HG03378 (cell line): Measurements from ENCODE around the gene CNTNAP2.

ENCODE experiments used
- ATAC-seq: cut with Tn5 transposase; IDR thresholded peaks from one replicate; pipeline ENCODE4 v1.9.1; 2021; ENCODE audit warnings: mild to moderate bottlenecking, moderate library complexity; ENCODE audit not compliant: unreplicated experiment

CNTNAP2 gene

DNA sequence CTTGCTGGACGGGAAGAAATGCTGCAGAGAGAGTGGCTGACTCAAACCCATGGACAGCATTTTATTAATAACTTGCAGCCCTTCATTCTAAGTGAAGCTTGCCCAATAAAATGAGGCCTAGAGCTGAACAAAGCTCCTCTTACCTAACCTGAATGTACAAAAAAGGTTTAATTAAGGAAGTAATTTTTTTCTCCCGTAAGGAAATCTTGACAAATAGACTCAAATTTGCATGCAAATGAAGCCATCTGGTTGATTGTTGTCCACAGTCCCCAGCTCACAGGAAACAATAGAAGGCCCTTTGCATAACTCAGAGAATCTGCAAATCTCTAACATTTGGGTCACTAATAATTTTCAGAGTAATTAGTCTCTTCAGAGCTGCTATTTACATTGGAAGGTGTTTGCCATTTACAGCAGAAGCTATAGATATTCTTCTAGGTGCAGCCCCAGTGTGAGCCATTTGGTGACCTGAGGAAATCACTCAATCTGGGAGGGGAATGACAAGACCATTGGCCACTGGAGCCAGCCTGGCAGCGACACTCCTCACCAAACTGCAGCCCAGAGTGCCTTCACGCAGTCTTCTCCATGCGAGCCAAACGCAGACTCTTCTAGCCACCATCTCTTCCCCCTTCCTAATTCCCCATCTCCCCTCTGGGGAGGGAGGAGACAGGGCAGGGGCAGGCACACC, 1991.0 kb downstream of the CNTNAP2 start:
- ATAC-seq: no peak

DNA sequence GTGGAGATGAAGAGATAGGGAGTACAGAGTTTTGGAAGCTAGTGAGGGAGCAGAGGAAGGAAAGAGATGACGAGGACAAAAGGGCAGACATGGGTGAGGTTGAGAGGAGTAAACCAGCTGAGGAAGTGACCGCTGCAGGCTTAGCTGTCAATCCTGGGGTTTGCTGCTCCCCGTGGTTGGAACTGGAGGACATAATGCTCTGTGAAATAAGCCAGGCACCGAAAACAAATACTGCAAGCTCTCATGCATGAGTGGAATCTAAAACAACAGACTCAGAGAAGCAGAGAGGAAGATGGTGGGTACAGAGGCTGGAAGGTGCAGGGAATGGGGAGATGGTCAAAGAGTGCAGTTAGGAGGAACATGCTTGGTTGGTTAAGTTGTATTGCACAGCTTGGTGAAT, 1991.8 kb downstream of the CNTNAP2 start:
- ATAC-seq: no peak

- ATAC-seq: no peak
These were observed 1993.7 kb downstream of the CNTNAP2 start for GRCh38 chr7:148110097-148110868.

DNA sequence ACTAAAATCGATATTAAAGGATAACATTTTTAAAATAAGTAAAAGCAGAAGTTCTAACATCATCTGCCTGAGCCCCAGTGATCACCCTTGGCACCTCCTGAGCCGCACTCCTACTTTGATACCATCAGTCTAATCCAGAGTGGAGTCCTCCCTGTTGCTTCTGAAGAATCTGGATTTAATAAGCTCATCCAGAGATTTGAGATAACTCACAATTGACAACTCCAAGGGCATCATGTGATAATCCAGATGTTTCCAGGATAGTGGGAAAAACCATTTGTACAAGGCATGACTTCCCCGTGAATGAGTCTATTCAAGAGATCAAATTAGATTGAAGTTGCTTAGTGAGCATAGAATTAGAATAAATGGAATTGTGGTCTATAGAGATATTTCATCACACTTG, 1998.2 kb downstream of the CNTNAP2 start:
- no peak for ATAC-seq

- no peak for ATAC-seq
These were observed 1998.7 kb downstream of the CNTNAP2 start for GRCh38 chr7:148115308-148115707.

DNA sequence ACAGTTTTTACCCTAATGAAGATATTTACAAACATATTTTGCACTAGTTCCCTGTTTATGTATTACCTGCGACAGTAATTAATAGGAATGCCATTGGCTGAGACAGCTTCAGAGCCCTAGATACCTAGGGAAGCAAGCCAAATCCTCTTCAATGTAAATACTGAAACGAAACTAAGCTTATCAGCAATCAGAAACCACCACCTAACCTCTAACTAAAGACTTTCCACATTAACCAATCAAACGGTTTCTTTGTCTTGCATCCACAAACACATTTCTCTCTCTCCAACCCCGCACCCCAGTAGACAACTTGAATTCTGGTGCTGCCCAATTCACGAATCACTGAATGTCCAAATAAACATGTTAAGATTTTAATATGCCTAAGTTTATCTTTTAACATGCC, 1999.6 kb downstream of the CNTNAP2 start:
- ATAC-seq: no peak

- no peak for ATAC-seq
These were observed 2000.3 kb downstream of the CNTNAP2 start for GRCh38 chr7:148116829-148117403.

DNA sequence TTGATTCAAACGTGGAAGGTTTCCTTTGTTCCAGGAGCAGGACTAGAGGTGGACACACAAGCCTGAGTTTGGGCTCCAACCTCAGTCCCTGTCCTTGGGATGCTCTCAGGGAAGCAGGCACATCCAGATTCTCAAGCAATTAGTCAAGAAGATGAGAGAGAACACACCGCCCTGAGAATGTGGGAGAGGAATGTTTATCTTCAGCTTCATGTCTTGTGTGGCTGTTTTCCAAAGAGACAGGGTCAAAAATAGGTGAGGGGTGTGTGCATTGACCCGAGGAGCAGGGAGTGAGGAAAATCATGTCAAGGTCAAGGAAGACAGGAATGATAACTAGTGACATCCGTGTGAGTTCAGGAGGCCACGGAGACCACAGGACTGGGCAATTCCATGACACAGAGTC, 2001.8 kb downstream of the CNTNAP2 start:
- no peak for ATAC-seq

- no peak for ATAC-seq
These were observed 2004.8 kb downstream of the CNTNAP2 start for GRCh38 chr7:148121401-148121800.

DNA sequence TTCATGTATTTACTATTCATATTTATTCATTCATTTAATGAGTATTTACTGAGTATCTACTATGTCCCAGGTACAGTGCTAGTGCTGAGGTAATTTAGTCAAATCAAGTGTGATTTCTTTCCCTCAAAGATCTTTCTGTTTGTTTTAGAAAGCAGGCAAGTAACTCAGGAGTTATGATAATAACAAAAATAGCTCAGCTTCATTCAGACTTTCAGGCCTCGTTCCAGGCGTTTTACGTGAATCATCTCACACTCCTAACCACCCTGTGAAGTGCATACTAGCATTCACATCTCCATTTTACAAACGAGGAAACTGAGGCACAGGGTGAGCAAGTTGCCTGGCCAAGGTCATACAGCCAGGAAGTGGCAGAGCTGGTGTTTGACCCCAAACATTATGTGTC, 2005.2 kb downstream of the CNTNAP2 start:
- no peak for ATAC-seq

DNA sequence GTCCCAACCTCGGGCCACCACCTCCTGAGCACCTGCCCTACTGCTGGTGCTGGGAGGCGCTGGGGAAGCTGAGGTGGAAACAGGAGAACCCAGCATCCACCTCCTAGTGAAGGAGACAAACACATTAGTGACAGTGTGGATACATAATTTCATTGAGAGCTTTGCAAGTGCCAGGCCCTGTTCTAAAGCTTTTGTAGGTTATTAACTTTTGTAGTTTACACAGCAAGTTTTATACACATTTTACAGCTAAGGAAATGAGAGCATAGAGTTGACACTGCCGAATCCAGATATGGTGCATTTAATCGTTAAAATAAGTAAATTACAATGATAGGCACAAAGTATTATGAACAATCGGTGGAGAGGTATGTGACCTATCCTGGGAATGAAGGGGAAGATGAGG, 2007.9 kb downstream of the CNTNAP2 start:
- no peak for ATAC-seq

- ATAC-seq: no peak
These were observed 2010.8 kb downstream of the CNTNAP2 start for GRCh38 chr7:148127374-148127773.

- no peak for ATAC-seq
These were observed 2012.4 kb downstream of the CNTNAP2 start for GRCh38 chr7:148129023-148129422.

GRCh38 chr7:148135116-148135515, 2018.5 kb downstream of the CNTNAP2 start:
- no peak for ATAC-seq

DNA sequence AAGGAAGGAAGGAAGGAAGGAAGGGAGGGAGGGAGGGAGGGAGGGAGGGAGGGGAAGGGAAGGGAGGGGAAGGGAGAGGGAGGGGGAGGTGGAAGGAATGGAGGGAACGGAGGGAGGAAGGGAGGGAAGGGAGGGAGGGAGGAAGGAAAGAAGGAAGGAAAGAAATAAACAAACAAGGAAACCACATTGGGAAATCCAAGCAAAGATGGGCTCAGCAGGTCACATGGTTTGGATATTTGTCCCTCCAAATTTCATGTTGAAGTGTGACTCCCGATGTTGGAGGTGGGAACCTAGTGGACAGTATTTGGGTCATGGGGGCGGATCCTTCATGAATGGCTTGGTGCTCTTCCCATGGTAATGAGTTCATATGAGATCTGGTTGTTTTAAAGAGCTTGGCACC, 2019.4 kb downstream of the CNTNAP2 start:
- no peak for ATAC-seq

DNA sequence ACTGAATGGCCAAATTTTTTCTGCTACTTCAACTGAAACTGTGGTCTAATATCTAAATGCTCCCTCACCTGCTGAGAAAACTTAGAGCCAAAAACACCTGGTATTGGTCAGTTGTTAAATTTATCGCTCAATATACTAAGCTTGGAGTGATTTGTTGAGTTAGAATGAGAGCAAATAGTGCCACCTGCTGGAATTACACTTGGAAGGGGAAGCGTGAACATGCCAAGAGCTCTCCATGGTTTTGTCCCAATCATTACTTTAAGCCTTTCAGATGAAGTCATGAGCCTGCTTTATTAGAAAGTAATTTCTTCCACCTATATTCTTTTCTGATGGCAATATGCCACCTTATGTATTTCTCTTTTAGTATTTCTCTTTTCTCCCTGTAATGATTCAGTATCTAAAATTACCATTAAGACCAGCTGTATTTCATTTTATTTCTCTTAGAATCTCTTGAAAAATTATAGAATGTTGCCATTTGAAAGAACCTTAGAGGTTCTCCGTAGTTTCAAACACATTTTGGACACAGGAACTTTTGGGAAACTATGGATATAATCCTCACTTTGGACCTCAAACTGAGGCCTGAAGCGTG, 2026.2 kb downstream of the CNTNAP2 start:
- ATAC-seq: peak; percentile 62

DNA sequence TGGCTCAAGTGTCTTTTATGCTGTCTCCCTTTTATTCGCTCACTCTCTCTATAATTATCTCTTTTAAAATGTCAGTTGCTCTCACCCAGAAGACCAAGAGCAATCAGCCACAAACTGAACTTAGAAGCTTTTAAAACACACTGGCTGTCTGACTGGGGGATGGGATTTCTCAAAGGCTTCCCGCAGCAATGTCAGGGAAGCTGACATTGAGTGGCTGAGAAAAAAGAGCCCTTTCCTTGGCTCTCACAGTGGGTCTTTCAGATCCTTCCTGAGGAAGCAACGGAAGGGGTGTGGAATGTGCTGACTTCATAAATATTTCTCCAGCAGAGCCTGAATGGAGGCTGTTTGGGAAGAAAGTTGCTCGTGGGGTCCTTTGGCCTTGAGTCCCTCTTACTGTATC, 2028.2 kb downstream of the CNTNAP2 start:
- ATAC-seq: no peak

DNA sequence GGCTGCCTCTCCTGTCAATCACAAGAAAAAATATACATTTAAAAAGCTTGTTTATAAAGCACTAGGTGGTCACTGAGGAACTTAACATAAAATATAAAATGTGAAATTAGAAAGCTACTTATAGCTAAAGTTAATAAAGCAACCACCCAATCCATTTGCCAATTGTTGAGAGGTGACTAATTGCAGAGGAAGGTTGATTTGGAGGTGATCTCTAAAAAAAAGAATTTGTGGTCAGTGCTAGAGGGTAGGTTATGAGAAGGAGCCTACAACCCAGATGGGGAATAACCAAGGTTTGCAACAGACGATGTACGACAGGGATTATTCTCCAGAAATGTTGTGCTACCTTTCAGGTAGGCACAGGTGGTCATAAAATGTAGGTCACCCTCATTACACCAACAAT, 2029.7 kb downstream of the CNTNAP2 start:
- no peak for ATAC-seq

DNA sequence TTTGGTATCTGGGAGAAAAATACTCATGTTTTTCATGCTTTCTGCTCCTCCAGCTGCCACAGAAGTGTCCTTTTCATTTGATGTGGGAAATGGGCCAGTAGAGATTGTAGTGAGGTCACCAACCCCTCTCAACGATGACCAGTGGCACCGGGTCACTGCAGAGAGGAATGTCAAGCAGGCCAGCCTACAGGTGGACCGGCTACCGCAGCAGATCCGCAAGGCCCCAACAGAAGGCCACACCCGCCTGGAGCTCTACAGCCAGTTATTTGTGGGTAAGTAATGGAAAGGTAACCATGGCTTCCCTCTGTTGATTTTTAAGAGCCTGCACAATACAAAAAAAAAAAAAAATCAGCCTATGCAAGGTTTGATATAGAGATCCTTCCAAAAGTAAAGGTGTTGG, 2030.8 kb downstream of the CNTNAP2 start:
- no peak for ATAC-seq

DNA sequence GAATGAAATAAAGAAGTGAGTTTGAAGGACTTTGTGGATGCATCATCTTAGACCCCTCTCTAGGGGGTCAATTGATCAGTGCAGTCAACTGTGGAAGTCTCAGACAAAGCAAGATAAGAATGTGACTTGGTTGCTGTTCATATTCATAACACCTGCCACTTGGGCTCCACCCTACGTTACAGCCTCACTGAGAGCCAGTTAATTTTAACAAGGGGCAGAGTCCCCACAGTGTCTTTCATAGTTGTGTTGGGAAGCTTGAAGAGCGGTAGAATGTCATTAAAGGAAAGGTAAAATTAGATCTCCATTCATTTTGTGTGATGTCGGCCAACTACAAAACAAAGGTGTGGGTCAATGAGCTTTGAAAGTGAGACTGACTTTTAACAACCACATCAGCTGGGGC, 2031.9 kb downstream of the CNTNAP2 start:
- ATAC-seq: no peak

DNA sequence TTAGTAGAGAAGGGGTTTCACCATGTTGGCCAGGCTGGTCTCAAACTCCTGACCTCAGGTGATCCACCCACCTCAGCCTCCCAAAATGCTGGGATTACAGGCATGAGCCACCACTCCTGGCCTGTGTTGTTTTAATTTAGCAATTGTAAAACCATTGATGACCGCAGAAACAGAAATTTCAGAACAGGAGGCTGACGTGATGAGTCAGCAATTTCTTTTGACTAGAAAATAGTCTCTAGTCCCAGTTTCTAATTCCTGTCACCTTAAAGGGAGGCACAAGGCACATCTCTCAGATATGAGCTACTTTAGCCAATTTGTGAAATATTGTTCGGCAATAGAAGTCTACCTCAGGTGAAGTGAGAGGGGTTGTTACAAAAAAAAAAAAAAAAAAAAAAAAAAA, 2033.1 kb downstream of the CNTNAP2 start:
- no peak for ATAC-seq

- ATAC-seq: no peak
These were observed 2035.2 kb downstream of the CNTNAP2 start for GRCh38 chr7:148151778-148152177.
